NCI-H2196 (cell line): Measurements from ENCODE around the gene MAP7D3.

Experiments used
- DNase-seq: peaks from one replicate; lab custom pipeline; 2025; ENCODE audit not compliant: unreplicated experiment; lab: John Stamatoyannopoulos, UW

Gene MAP7D3

DNA sequence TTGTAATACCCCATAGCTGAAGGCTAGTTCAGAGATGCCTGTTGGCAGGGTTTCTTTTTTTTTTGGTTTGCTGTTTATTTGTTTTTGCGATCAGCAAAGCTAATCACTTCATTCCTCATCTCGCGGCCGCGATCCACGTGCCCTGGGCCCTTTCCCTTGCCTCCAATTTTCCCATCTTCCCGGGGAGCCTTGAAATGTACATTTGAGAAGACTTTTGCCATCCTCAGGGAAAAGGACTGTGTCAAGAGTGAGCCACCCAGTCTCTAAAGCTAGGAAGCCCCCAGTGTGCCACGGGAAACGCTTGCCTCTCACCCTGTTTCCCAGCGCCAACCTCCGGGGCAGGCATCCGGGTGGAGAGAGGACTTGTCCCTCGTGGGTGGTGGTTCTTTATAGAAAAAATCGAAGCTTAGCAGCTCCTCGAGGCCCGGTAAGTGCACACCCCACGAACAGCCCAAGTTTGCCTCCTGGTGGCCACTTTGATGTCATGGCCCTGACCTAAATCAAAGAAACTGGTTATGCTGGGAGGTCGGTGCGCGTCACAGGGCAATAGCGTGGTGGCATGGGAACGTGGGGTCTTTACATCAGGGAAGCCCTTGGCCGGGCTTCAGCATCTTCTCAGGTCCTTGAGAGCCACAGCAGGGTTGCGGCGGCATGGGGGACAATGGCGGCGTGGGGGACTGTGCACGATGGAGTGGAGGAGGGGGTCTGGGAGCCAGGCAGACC, 42.0 kb downstream of the MAP7D3 start:
- no peak for DNase-seq

- DNase-seq: no peak
Observed at GRCh38 chrX:136207546-136207945, 43.7 kb downstream of the MAP7D3 start.

DNA sequence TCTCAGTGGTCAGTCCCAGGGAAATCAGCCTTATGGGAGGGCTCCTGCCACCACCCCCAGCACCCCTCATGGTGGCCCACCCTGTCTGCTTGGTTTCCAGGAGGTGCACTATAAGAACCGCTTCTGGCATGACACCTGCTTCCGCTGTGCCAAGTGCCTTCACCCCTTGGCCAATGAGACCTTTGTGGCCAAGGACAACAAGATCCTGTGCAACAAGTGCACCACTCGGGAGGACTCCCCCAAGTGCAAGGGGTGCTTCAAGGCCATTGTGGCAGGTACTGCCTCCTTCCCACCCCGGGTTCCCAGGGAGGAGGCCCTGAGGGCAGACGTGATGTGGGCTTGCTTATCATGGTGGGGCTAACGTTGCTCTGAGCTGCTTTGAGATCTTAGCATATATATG, 44.3 kb downstream of the MAP7D3 start:
- no peak for DNase-seq

DNA sequence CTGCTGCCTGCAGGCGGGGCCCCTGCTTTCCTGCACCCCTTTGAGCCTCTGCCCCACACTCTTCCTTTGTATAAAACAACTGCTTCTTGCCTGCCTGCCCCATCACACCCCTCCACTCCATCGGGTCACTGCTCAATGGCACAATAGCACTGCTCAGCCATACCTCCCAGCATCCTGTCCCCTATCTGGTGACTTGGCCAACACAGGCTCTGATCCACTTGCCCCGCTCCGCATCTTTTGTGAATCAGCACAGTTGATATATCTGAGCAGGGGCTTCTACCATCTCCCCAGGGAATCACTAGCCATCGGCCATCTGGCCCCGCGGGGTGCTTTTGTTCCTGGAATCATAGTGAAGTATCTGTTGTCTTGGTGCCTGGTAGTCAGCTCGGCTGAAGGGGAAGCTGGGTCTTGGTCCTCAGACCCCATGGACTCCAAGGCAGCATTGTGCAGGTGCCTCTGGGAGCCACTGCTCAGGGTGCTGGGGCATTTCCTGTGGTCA, 45.3 kb downstream of the MAP7D3 start:
- DNase-seq: no peak

GRCh38 chrX:136204571-136204970, 46.6 kb downstream of the MAP7D3 start:
- no peak for DNase-seq

DNA sequence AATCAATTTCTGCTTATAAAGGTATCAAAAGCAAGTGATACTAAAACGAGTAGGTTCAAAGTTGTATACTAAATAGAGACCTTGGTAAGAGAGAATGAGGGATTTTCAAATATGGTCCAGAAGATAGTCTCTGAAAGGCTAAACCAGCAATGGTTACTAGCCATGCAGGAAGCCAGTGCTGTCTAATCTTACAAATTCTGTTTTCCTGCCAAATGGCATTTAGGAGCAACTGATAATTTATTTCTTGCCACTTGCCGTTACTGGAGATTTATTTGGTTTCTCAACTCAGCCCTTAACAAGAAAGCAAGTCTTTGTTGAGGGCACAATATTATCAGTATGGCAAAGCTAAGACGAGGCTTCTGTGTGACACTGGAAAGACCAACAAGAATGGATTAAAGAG, 47.2 kb downstream of the MAP7D3 start:
- DNase-seq: no peak

DNA sequence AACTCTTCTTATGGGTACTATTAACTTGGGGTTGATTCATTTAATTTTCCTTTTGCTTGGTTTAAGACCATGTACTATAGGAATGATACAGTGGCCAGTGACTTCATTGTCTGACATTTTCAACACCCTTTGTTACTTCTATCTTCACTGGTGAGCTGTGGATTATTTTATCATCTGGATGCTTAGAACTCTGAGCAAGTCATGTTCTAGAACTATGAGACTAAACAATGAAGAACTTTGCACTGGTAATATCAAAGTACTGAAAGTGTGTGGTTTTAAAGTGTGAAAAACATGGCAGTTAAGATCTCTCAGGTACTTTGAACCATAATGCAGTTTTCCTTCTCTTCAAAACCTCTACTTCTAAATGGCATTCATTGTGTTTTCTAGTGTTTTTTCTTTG, 47.8 kb downstream of the MAP7D3 start:
- DNase-seq: no peak

DNA sequence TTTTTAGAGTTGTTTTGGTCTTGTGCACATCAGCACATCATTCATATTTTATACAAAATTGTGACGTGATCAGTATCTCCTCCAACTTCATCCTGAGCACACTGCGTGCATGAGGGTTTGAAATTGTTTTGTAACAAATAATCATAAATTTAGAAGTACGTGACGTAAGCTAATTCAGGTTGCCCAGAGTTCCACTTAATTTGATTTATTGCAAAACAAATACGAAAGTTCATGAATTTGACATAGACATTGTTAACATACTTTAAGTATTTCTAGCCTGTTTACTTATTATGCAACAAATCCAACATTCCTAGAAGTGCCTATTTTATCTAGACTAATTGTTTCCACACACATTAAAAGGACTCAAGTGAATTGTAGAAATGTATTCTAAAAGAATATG, 48.3 kb downstream of the MAP7D3 start:
- DNase-seq: no peak

- DNase-seq: no peak
Observed at GRCh38 chrX:136201601-136202000, 49.6 kb downstream of the MAP7D3 start.

- DNase-seq: no peak
Observed at GRCh38 chrX:136200466-136200865, 50.7 kb downstream of the MAP7D3 start.

DNA sequence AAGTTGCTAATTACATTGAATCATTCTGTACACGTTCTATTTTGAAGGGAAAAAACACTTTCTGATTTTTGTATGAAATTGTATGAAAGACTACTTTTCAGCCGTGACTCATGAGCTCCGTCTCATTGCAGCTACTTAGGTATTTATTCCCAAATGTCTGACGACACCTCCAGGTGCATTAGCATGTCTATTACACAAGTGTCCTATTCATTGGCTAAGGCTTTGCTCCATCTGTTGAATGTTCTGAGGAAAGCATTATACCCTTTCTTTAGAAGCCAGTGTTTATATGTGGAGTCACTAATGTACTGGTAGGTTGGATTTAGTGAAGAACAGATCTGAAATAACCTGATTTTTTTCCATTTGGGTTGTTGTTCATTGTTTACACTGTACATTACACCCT, 51.8 kb downstream of the MAP7D3 start:
- DNase-seq: no peak

GRCh38 chrX:136198678-136199243, 52.4 kb downstream of the MAP7D3 start:
- no peak for DNase-seq

DNA sequence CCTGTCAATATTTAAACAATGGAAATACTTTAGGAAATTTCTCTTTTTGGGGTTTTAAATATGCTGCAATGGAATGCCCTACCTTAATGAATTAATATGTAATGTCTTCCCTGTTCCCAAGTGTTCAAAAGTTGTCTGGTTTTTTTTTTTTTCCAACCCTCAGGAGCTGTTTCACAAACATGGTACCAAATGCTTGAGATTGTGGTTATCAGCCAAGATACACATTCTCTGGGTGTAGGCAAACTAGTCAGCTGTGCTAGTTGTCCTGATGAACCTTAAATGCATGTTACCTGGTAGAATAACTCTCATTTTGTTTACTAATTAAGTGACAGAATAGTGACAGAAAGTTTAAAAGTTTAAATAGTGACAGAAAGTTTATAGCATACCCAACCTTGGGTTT, 53.2 kb downstream of the MAP7D3 start:
- no peak for DNase-seq

- DNase-seq: no peak
Observed at GRCh38 chrX:136196691-136197155, 54.5 kb downstream of the MAP7D3 start.

- DNase-seq: no peak
Observed at GRCh38 chrX:136195247-136195646, 56.0 kb downstream of the MAP7D3 start.

DNA sequence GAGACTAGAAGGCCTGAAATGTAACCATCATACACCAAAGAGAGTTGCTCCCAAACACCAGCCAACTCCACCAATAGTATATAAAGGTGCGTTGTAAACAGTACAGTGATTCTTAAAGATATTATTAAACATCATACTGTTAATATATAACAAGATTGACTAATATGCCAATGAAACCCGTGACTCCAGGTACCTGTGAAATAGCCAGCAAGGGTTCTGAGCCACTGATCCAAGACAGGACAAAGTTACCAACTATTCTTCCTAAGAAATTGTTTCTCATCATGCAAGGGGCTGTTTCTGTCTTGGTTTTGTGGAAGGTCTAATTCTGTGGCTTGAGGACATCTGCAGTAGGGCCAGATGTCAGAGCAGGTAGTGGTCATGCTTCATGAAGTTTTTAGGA, 56.7 kb downstream of the MAP7D3 start:
- DNase-seq: no peak

GRCh38 chrX:136193771-136194170, 57.4 kb downstream of the MAP7D3 start:
- no peak for DNase-seq

- no peak for DNase-seq
Observed at GRCh38 chrX:136192839-136193414, 58.3 kb downstream of the MAP7D3 start.

DNA sequence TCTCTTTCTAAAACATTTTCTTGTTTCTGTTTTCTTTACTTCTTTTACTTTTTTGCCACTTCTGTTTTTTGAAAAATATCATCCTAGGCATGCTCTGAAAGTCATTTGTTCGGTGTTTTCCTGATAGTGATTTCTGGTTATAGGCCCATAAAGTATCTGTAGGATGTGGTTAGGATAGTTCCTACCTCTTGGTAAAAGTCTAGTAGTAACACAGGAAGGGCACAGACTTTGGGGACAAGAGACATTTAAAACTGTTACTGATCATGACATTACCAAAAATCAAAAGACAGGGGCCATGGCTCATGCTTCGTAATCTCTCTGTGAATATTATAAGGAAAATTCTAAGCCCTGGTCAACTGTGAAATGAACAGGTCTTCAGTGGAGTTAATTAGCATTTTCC, 59.1 kb downstream of the MAP7D3 start:
- DNase-seq: no peak

- DNase-seq: no peak
Observed at GRCh38 chrX:136191171-136191570, 60.0 kb downstream of the MAP7D3 start.

DNA sequence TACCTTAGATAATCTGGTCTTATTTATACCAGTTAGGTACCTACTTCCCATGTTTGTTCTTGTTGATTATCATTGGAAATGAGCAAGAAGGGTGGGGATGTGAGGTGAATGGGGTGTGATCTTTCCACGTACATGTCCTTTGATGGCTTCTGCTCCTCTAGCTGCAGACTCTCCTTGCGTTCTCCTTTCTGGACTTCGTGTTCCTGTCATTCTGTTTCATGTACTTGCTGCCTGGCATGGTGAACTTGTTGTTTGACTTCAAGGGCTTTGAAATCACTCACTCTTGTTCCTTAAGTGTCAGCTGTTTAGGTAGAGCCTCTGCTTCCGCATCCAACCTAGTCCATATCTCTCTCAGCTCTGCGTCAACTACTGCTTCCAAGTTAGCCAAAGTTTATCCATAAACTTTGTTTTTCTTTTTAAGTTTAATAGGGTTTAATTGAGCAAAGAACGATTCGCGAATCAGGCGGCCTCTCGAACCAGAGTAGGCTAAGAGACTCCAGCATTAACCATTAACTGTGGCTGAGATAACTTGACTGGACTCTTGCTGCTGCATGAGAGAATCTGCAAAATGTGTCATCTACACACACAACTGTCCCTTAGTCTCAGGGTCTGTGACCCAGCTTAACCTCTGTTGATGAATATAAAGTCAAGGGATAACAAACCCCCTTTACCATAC, 61.0 kb downstream of the MAP7D3 start:
- DNase-seq: no peak

GRCh38 chrX:136189222-136189621, 62.0 kb downstream of the MAP7D3 start:
- no peak for DNase-seq
